ENCODE data around the gene PIF1.
A peak's percentile ranks its signal among the peaks of the same experiment; 100 is the strongest.

The PIF1 gene

DNA sequence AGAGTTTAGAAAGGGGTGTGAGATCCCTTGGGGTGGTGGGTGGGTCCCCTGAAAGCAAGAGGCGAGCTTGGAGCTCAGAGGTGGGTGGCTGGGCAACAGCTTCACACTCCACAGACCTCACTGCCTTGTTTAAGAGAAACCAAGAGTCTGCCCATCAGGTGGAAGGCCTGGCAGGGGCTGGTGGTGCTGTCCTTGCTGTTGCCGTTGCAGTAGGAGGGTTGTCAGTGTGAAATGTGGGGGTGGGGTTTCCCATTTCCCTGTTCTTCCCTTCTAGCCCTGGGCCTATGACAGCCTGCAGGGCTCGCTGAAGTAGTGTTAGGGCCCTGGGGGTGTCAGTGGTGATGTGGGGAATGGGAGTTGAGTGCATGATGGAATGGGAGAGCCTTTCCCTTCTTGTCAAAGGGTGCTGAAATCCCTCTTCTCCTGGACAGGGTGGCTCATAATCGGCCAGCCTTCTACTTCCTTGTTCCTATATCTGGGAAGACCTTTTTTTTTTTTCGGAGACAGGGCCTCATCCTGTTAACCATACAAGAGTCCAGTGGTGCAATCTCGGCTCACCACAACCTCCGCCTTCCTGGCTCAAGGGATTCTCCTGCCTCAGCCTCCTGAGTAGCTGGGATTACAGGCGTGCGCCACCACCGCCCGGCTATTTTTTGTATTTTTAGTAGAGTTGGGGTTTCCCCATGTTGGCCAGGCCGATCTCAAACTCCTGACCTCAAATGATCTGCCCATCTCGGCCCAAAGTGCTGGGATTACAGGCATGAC, 20.6 kb upstream of the PIF1 start:
- Mint-ChIP-seq H3K9me3 (no peaks in the 10 kb centered on the region), H3K27me3 (ENCODE audit: low read depth, poor library complexity) (no peaks in the 10 kb centered on the region), H3K4me3 (no peak overlapping the region), H3K27ac (peak overlapping the region; percentile 69), H3K36me3 (ENCODE audit: low read depth) (peaks cover 14% of the 10 kb centered on the region), H3K4me1 (peaks cover 55% of the 10 kb centered on the region)
- no peak for DNase-seq
- TF ChIP-seq, protein P1, sequence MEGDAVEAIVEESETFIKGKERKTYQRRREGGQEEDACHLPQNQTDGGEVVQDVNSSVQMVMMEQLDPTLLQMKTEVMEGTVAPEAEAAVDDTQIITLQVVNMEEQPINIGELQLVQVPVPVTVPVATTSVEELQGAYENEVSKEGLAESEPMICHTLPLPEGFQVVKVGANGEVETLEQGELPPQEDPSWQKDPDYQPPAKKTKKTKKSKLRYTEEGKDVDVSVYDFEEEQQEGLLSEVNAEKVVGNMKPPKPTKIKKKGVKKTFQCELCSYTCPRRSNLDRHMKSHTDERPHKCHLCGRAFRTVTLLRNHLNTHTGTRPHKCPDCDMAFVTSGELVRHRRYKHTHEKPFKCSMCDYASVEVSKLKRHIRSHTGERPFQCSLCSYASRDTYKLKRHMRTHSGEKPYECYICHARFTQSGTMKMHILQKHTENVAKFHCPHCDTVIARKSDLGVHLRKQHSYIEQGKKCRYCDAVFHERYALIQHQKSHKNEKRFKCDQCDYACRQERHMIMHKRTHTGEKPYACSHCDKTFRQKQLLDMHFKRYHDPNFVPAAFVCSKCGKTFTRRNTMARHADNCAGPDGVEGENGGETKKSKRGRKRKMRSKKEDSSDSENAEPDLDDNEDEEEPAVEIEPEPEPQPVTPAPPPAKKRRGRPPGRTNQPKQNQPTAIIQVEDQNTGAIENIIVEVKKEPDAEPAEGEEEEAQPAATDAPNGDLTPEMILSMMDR (IDR thresholded peaks at IDR 0.05), result no peak

DNA sequence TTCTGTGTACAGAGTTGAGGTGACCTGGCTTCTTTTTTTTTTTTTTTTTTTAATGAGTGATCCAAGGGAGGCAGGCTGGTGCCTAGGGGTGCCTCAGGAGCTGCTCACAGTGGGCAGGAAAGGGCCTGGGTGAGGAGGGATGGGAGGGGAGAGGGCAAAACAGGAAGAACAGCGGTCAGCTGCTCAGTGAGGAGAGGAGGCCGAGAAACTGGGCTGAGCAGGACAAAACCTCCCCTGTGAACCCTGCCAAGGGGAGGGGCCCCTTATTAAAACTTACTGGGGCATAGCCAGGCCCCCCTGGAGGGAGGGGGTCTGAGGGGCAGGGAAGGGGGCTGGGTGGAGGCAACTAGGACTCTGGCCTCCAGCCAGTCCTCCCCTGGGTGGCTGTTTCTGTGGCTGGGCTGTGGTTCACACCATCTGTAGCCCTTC, 19.8 kb upstream of the PIF1 start:
- DNase-seq, result no peak
- Mint-ChIP-seq H3K27ac (peak overlapping the region; percentile 69), H3K36me3 (ENCODE audit: low read depth) (peaks cover 9% of the 10 kb centered on the region), H3K4me3 (peak overlapping the region; percentile 99), H3K9me3 (no peaks in the 10 kb centered on the region), H3K27me3 (ENCODE audit: low read depth, poor library complexity) (peaks cover 4% of the 10 kb centered on the region), H3K4me1 (peaks cover 63% of the 10 kb centered on the region)
- TF ChIP-seq, protein P1 (IDR thresholded peaks at IDR 0.05), result no peak

DNA sequence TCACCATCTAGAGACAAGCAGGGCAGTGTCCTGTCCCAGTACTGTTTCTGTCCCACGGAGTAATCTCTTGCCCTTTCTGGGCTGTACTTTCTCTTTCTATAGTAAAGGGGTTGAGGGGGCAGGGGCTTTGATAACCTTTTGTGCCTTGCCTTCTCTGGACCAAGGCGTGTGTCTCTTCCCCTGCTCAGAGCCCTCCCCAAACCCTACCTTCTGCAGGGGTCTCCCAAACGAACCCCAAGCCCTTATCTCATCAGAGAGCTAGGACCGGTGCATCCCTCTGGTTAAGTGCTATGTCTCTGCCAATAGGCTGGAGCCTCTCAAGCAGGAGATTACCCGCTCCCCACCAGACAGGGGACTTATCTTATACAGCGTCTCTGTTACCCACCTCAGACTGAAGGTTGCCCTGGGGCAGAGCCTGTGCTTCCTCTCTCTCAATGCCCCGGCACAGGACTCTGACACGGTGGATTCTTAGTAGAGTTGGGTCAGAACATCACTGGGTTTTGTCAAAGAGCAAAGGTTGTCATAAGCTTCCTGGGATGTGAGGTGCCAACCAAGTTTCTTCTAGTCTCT, 19.2 kb upstream of the PIF1 start:
- H3K4me3 Mint-ChIP-seq, result peak overlapping the region; percentile 99
- peaks cover 68% of the 10 kb centered on the region for H3K4me1 Mint-ChIP-seq
- peaks cover 4% of the 10 kb centered on the region for H3K27me3 Mint-ChIP-seq (ENCODE audit: low read depth, poor library complexity)
- TF ChIP-seq, protein P1 (IDR thresholded peaks at IDR 0.05), result no peak
- peak overlapping the region; percentile 60 for H3K27ac Mint-ChIP-seq
- no peaks in the 10 kb centered on the region for H3K9me3 Mint-ChIP-seq
- H3K36me3 Mint-ChIP-seq (ENCODE audit: low read depth), result peaks cover 9% of the 10 kb centered on the region
- DNase-seq, result no peak

DNA sequence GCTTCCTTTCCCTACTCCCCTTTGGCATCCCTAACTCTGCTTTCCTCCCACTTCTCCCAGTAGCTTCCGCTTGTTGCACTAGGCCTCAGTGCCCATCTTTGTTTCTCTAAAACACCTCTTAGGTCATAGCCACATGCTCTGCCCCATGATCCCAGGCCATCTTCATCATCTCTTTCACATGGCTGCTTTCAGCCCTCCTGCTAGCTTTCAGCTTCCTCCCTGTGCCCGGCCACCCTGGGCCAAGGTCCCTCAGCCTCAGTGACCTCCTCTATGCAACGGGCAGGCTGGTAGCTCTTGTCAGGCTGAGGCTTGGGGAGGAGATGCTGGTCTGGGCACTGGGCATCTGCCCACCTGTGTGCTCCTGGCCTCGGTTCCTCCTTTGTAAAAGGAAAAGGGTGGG, 18.5 kb upstream of the PIF1 start:
- no peak for DNase-seq
- Mint-ChIP-seq H3K27me3 (ENCODE audit: low read depth, poor library complexity) (peaks cover 8% of the 10 kb centered on the region), H3K36me3 (ENCODE audit: low read depth) (peaks cover 9% of the 10 kb centered on the region), H3K4me1 (peaks cover 73% of the 10 kb centered on the region), H3K9me3 (no peaks in the 10 kb centered on the region), H3K4me3 (peak overlapping the region; percentile 99), H3K27ac (peak overlapping the region; percentile 70)
- TF ChIP-seq, protein P1 (IDR thresholded peaks at IDR 0.05), result no peak

DNA sequence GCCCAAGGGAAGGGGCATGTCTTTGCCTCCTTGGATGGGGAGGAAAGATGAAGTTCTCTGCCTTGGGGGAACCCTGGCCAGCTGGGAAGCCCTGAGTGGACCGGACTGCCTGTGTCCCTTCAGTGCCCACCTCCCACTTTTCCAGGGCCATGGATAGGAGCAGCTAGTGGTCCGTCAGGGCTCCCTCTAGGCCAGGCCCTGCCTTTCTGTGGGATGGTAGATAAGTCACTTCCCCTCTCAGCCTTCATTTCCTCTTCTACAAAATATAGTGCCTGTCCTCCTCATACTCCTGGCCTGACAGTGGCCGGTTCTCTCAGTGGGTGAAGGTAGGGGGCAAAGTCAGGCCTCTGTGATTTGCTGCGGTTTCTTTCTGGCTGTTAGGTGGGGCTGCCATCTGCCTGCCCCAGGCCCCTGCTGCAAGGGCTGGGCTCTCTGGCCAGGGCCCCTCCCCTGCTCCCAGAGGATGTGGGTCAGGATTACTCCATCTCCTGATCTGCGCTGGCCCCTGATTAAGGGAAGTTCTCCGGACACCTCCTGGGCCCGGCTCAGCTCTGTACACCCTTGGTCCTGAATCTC, 17.6 kb upstream of the PIF1 start:
- peak overlapping the region; percentile 99 for H3K4me3 Mint-ChIP-seq
- H3K9me3 Mint-ChIP-seq, result no peaks in the 10 kb centered on the region
- no peak overlapping the region for H3K27ac Mint-ChIP-seq
- TF ChIP-seq, protein P1 (IDR thresholded peaks at IDR 0.05), result no peak
- peaks cover 11% of the 10 kb centered on the region for H3K27me3 Mint-ChIP-seq (ENCODE audit: low read depth, poor library complexity)
- DNase-seq, result peak; percentile 28
- H3K36me3 Mint-ChIP-seq (ENCODE audit: low read depth), result peaks cover 3% of the 10 kb centered on the region
- H3K4me1 Mint-ChIP-seq, result peaks cover 67% of the 10 kb centered on the region

All from nephron progenitor cell (in vitro differentiated cells).